CD4-positive, alpha-beta T cell (primary cell): ENCODE measurements around the gene MED12L. TPM values are rescaled to one million over a fixed set of nuclear protein-coding genes. Genes with fewer than 3 reads are reported as not detected.
A peak's percentile ranks its signal among the peaks of the same experiment; 100 is the strongest.

Experiments used
- ATAC-seq: fragments of 200-7000 bp; cut with Tn5 transposase; one replicate; pipeline ENCODE4 v1.10.0; 2022; ENCODE audit warnings: mild to moderate bottlenecking; ENCODE audit not compliant: poor library complexity
- CTCF ChIA-PET: fragments of 350-600 bp; sonication (Branson Sonifier 250); formaldehyde crosslinking; loops from one replicate; lab custom pipeline; 2021; ENCODE audit warnings: antibody characterized with exemption, inconsistent platforms; lab: Charles Lee
- POLR2A ChIA-PET: fragments of 350-600 bp; sonication (Branson Sonifier 250); formaldehyde crosslinking; loops from one replicate; lab custom pipeline; 2021; ENCODE audit warnings: antibody characterized with exemption, inconsistent platforms; lab: Charles Lee
- DNase-seq, 14 experiments: peaks; one replicate each; pipeline ENCODE4 v3.0.0-alpha.2; 2013 to 2020; ENCODE audit warnings: mixed read lengths in 2 of 14
- H3K27ac ChIP-seq, 2 donors: one replicate each; pipeline versions ENCODE4 v1.5.1 to v1.7.0; 2013; ENCODE audit warnings: low read length in 2 of 2, low read depth in 1 of 2, mild to moderate bottlenecking in 1 of 2
- H3K27me3 ChIP-seq, 2 experiments: 1 replicate in 1 of 2; 2 replicates in 1 of 2; pipeline versions ENCODE4 v1.6.1 to v1.7.0; 2013; ENCODE audit warnings: low read length in 2 of 2, control low read depth in 1 of 2, mild to moderate bottlenecking in 1 of 2, moderate library complexity in 1 of 2; ENCODE audit not compliant: insufficient read depth in 2 of 2, control insufficient read depth in 1 of 2
- H3K36me3 ChIP-seq: one replicate; pipeline ENCODE4 v1.6.1; 2013; ENCODE audit warnings: low read length, control low read depth; ENCODE audit not compliant: insufficient read depth
- H3K4me1 ChIP-seq: one replicate; pipeline ENCODE4 v1.6.1; 2013; ENCODE audit warnings: low read length, control low read depth; ENCODE audit not compliant: insufficient read depth
- H3K4me3 ChIP-seq: one replicate; pipeline ENCODE4 v1.5.1; 2013; ENCODE audit warnings: mild to moderate bottlenecking, low read length, moderate library complexity
- H3K9me3 ChIP-seq, 2 experiments: 1 replicate in 1 of 2; 2 replicates in 1 of 2; pipeline versions ENCODE4 v1.6.1 to v1.7.0; 2013; ENCODE audit warnings: low read length in 2 of 2, mild to moderate bottlenecking in 2 of 2, control low read depth in 1 of 2, moderate library complexity in 1 of 2; ENCODE audit not compliant: control insufficient read depth in 1 of 2, insufficient read depth in 1 of 2
- H3K27ac Mint-ChIP-seq: one replicate; pipeline ENCODE4 v1.8.0; 2020; ENCODE audit warnings: mixed read lengths
- H3K27me3 Mint-ChIP-seq: one replicate; pipeline ENCODE4 v1.8.0; 2021; ENCODE audit warnings: mixed read lengths
- H3K36me3 Mint-ChIP-seq: one replicate; pipeline ENCODE4 v1.8.0; 2021; ENCODE audit warnings: low read depth, mixed read lengths
- H3K4me1 Mint-ChIP-seq: one replicate; pipeline ENCODE4 v1.8.0; 2021; ENCODE audit warnings: low read depth, mixed read lengths
- H3K4me3 Mint-ChIP-seq: one replicate; pipeline ENCODE4 v1.8.0; 2020; ENCODE audit warnings: mild to moderate bottlenecking, mixed read lengths
- H3K9me3 Mint-ChIP-seq: one replicate; pipeline ENCODE4 v1.8.0; 2020; ENCODE audit warnings: mixed read lengths
- intact Hi-C, 2 experiments: fragments of 100-400 bp; cut with DNase I in 1 of 2; cut with micrococcal nuclease in 1 of 2; formaldehyde crosslinking; loops; one replicate each; pipeline versions ENCODE4 v1.15.1 to v1.9.0; 2023 to 2025; cut with DNase I, micrococcal nuclease
- total RNA-seq, 174 experiments: library from RNA in 2 of 174; stranded (reverse) in 2 of 174; gene quantifications; one replicate each; pipeline ENCODE4 v1.2.3 and lab custom pipeline; 2021 to 2026
- TF ChIP-seq, protein P1 (sequence below): fragments of 200-600 bp; IDR thresholded peaks from one replicate; pipeline ENCODE4 v1.8.0; 2022; ENCODE audit warnings: antibody characterized with exemption, mild to moderate bottlenecking

The MED12L gene
- total RNA-seq, 2 experiments from 2014 or later = 0.39 to 0.49 TPM

DNA sequence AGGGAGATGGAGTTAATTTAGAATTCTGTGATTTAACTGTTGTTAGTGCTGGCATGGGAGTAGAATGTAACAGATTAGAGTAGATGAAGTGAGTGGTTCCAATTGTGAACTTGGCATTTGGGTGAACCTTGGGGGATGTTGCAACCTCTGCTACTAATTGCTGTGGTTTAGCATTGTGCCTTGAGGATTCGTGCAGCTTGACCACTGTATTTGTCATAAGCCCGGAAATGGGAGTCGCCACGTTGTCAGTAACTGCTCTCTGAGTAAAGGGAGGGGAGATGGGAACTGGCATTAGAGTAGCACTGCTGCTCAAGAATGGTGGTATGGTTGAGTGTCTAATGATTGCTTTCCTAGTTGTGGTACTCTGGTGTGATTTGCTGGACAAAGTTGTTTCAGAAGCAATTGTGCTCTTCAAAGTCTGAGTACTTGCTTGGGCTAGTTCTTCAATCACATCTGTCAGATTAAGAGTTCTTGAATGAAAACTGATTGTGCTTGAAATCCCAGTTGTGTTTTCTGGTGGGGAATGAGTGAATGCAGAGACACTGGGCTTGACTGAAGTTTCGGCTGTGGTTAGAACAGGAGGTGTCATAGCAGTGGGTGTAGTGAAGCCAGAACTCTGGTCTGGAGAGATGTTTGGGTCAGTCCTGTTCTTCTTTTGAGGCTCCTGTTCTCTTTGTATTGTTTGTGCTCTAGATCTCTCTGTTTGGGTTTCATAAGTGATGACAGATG, 360.0 kb downstream of the MED12L start:
- Mint-ChIP-seq H3K9me3 (no peaks in the 10 kb centered on the region), H3K36me3 (no peaks in the 10 kb centered on the region), H3K27me3 (peaks cover 20% of the 10 kb centered on the region), H3K4me3 (no peak overlapping the region), H3K27ac (no peak overlapping the region), H3K4me1 (no peaks in the 10 kb centered on the region)
- no peaks in the 10 kb centered on the region for H3K4me1 ChIP-seq
- ATAC-seq = no peak
- H3K27me3 ChIP-seq = no peaks in the 10 kb centered on the region
- H3K4me3 ChIP-seq = no peak overlapping the region
- intact Hi-C loops = no loop called here
- H3K36me3 ChIP-seq = no peaks in the 10 kb centered on the region
- no peak overlapping the region for H3K27ac ChIP-seq
- peak in 2 of 14 experiments; percentile 24 to 42 for DNase-seq
- CTCF ChIA-PET = interaction anchor here (0.8 kb wide), 1 partner anchor 1079 kb away, joined by 3 read pairs; no protein-coding TSS in a partner anchor
- POLR2A ChIA-PET = no interaction called here
- no peaks in the 10 kb centered on the region for H3K9me3 ChIP-seq
- TF ChIP-seq, protein P1, sequence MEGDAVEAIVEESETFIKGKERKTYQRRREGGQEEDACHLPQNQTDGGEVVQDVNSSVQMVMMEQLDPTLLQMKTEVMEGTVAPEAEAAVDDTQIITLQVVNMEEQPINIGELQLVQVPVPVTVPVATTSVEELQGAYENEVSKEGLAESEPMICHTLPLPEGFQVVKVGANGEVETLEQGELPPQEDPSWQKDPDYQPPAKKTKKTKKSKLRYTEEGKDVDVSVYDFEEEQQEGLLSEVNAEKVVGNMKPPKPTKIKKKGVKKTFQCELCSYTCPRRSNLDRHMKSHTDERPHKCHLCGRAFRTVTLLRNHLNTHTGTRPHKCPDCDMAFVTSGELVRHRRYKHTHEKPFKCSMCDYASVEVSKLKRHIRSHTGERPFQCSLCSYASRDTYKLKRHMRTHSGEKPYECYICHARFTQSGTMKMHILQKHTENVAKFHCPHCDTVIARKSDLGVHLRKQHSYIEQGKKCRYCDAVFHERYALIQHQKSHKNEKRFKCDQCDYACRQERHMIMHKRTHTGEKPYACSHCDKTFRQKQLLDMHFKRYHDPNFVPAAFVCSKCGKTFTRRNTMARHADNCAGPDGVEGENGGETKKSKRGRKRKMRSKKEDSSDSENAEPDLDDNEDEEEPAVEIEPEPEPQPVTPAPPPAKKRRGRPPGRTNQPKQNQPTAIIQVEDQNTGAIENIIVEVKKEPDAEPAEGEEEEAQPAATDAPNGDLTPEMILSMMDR = no peak

DNA sequence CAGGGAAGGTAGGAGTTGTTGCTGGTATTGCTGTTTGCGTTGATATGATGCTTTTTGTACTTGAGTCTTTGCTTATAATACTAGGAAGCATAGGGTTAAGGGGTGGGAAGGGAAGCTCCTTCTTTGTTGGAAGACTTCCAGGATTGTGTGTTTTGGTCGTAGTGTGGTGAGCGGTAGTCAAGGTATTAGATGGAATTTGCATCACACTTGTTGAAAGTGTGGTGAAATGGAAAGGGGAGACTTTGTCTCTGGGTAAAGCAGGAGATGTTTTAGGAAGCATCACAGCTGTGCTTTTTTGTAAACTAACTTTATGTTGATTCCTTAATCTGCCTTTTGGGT, 360.5 kb downstream of the MED12L start:
- ATAC-seq (no peak), DNase-seq (no peak)
- no peaks in the 10 kb centered on the region for H3K36me3 ChIP-seq
- no peaks in the 10 kb centered on the region for H3K4me1 Mint-ChIP-seq
- H3K27ac ChIP-seq = no peak overlapping the region
- peaks cover 20% of the 10 kb centered on the region for H3K27me3 Mint-ChIP-seq
- ChIA-PET CTCF (interaction anchor here (0.8 kb wide), 1 partner anchor 1079 kb away, joined by 3 read pairs; no protein-coding TSS in a partner anchor), POLR2A (no interaction called here)
- intact Hi-C loops = no loop called here
- no peaks in the 10 kb centered on the region for H3K36me3 Mint-ChIP-seq
- no peaks in the 10 kb centered on the region for H3K4me1 ChIP-seq
- TF ChIP-seq, protein P1 = no peak
- H3K4me3 Mint-ChIP-seq = no peak overlapping the region
- no peak overlapping the region for H3K4me3 ChIP-seq
- no peaks in the 10 kb centered on the region for H3K9me3 Mint-ChIP-seq
- no peak overlapping the region for H3K27ac Mint-ChIP-seq
- no peaks in the 10 kb centered on the region for H3K9me3 ChIP-seq
- H3K27me3 ChIP-seq = no peaks in the 10 kb centered on the region

DNA sequence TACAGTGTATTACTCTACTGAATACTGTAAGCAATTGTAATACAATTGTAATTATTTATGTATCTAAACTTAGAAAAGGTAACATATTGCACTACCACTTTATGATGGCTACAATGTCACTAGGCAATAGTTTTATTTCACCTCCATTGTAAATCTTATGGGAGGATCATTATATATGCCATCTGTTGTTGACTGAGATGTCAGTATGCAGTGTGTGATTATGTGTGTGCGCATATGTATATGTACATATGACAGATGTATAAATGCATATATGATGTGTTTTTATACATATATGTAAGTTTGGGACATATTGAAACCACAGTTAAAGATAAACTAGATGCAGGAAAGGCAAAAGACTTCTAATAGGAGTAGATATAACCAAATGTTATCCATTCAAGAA, 366.9 kb downstream of the MED12L start:
- H3K4me3 Mint-ChIP-seq = no peak overlapping the region
- no peak overlapping the region for H3K27ac Mint-ChIP-seq
- Histone ChIP-seq H3K4me1 (no peaks in the 10 kb centered on the region), H3K27me3 (peaks cover 0 to 3% of the 10 kb centered on the region in 2 experiments), H3K4me3 (no peak overlapping the region), H3K9me3 (no peaks in the 10 kb centered on the region), H3K27ac (no peak overlapping the region), H3K36me3 (no peaks in the 10 kb centered on the region)
- POLR2A ChIA-PET = no interaction called here
- no peaks in the 10 kb centered on the region for H3K36me3 Mint-ChIP-seq
- H3K9me3 Mint-ChIP-seq = no peaks in the 10 kb centered on the region
- H3K4me1 Mint-ChIP-seq = no peaks in the 10 kb centered on the region
- CTCF ChIA-PET = no interaction called here
- no peak for ATAC-seq
- TF ChIP-seq, protein P1 = no peak
- intact Hi-C loops = no loop called here
- DNase-seq = no peak
- H3K27me3 Mint-ChIP-seq = peaks cover 7% of the 10 kb centered on the region
